NCI-H2171 treated with DMSO at 0.1 percent for 48 hours (cell line): ENCODE measurements around the gene SH3BGRL2.

ENCODE experiments used
- DNase-seq: peaks from one replicate; lab custom pipeline; 2025; lab: John Stamatoyannopoulos, UW

SH3BGRL2 gene

GRCh38 chr6:79699606-79700005, 68.5 kb downstream of the SH3BGRL2 start:
- no peak for DNase-seq

- DNase-seq, result no peak
Observed at GRCh38 chr6:79702691-79703090, 71.6 kb downstream of the SH3BGRL2 start.

GRCh38 chr6:79704200-79704599, 73.1 kb downstream of the SH3BGRL2 start:
- DNase-seq, result no peak

- no peak for DNase-seq
Observed at GRCh38 chr6:79705456-79705995, 74.4 kb downstream of the SH3BGRL2 start.

GRCh38 chr6:79706527-79706926, 75.4 kb downstream of the SH3BGRL2 start:
- no peak for DNase-seq

- no peak for DNase-seq
Observed at GRCh38 chr6:79707621-79708020, 76.5 kb downstream of the SH3BGRL2 start.

GRCh38 chr6:79708095-79708791, 77.1 kb downstream of the SH3BGRL2 start:
- DNase-seq, result no peak

- DNase-seq, result no peak
Observed at GRCh38 chr6:79710127-79710526, 79.0 kb downstream of the SH3BGRL2 start.

GRCh38 chr6:79711167-79711566, 80.0 kb downstream of the SH3BGRL2 start:
- no peak for DNase-seq

GRCh38 chr6:79712144-79712543, 81.0 kb downstream of the SH3BGRL2 start:
- no peak for DNase-seq

- DNase-seq, result no peak
Observed at GRCh38 chr6:79712616-79713135, 81.5 kb downstream of the SH3BGRL2 start.

- DNase-seq, result peak; percentile 57
Observed at GRCh38 chr6:79713701-79714322, 82.7 kb downstream of the SH3BGRL2 start.

GRCh38 chr6:79717989-79718388, 86.9 kb downstream of the SH3BGRL2 start:
- no peak for DNase-seq

GRCh38 chr6:79718509-79719247, 87.5 kb downstream of the SH3BGRL2 start:
- no peak for DNase-seq

- no peak for DNase-seq
Observed at GRCh38 chr6:79719248-79719960, 88.3 kb downstream of the SH3BGRL2 start.

GRCh38 chr6:79724816-79725215, 93.7 kb downstream of the SH3BGRL2 start:
- DNase-seq, result no peak

GRCh38 chr6:79731471-79731870, 100.3 kb downstream of the SH3BGRL2 start:
- DNase-seq, result no peak

GRCh38 chr6:79733388-79733787, 102.3 kb downstream of the SH3BGRL2 start:
- no peak for DNase-seq

GRCh38 chr6:79734374-79734773, 103.2 kb downstream of the SH3BGRL2 start:
- DNase-seq, result no peak

- DNase-seq, result no peak
Observed at GRCh38 chr6:79735183-79735582, 104.1 kb downstream of the SH3BGRL2 start.

- DNase-seq, result no peak
Observed at GRCh38 chr6:79737172-79737571, 106.0 kb downstream of the SH3BGRL2 start.

- DNase-seq, result no peak
Observed at GRCh38 chr6:79742030-79742429, 110.9 kb downstream of the SH3BGRL2 start.
